Natural killer cell (primary cell): ENCODE measurements around the gene STARD13. TPM values are rescaled to one million over a fixed set of nuclear protein-coding genes. Genes with fewer than 3 reads are reported as not detected.

ENCODE experiments used
- ATAC-seq, 3 donors: fragments of 150-1000 bp in 2 of 3; fragments of 200-7000 bp in 1 of 3; cut with Tn5 transposase; 1 replicate in 1 of 3; 2 replicates in 2 of 3; pipeline ENCODE4 v1.10.0; 2021; ENCODE audit warnings: mild to moderate bottlenecking in 2 of 3, moderate library complexity in 2 of 3
- DNase-seq, 2 donors: peaks; one replicate each; pipeline versions ENCODE4 v3.0.0 to v3.0.0-alpha.2; 2013 to 2021; ENCODE audit warnings: mixed read lengths in 1 of 2
- H3K27ac ChIP-seq: one replicate; pipeline ENCODE4 v1.5.1; 2013; ENCODE audit warnings: mild to moderate bottlenecking, low read length
- H3K27me3 ChIP-seq: one replicate; pipeline ENCODE4 v1.6.1; 2013; ENCODE audit warnings: low read length; ENCODE audit not compliant: control insufficient read depth, insufficient read depth
- H3K36me3 ChIP-seq: one replicate; pipeline ENCODE4 v1.6.1; 2013; ENCODE audit warnings: low read length; ENCODE audit not compliant: control insufficient read depth, insufficient read depth
- H3K4me1 ChIP-seq: one replicate; pipeline ENCODE4 v1.6.1; 2013; ENCODE audit warnings: low read length; ENCODE audit not compliant: control insufficient read depth, insufficient read depth
- H3K4me3 ChIP-seq: one replicate; pipeline ENCODE4 v1.5.1; 2013; ENCODE audit warnings: low read length
- H3K9me3 ChIP-seq: one replicate; pipeline ENCODE4 v1.6.1; 2013; ENCODE audit warnings: low read length; ENCODE audit not compliant: control insufficient read depth, insufficient read depth
- H3K27ac Mint-ChIP-seq, 2 donors: one replicate each; pipeline ENCODE4 v1.8.0; 2022; ENCODE audit warnings: mild to moderate bottlenecking in 2 of 2, mixed read lengths in 2 of 2, moderate library complexity in 1 of 2
- H3K27me3 Mint-ChIP-seq, 2 donors: one replicate each; pipeline ENCODE4 v1.8.0; 2022; ENCODE audit warnings: low read depth in 2 of 2, mixed read lengths in 2 of 2
- H3K36me3 Mint-ChIP-seq: one replicate; pipeline ENCODE4 v1.8.0; 2022; ENCODE audit warnings: mixed read lengths
- H3K4me1 Mint-ChIP-seq, 2 donors: one replicate each; pipeline ENCODE4 v1.8.0; 2022; ENCODE audit warnings: mixed read lengths in 2 of 2
- H3K4me3 Mint-ChIP-seq: one replicate; pipeline ENCODE4 v1.8.0; 2022; ENCODE audit warnings: mild to moderate bottlenecking, moderate library complexity, mixed read lengths
- H3K9me3 Mint-ChIP-seq, 2 donors: one replicate each; pipeline ENCODE4 v1.8.0; 2022; ENCODE audit warnings: mixed read lengths in 2 of 2
- WGBS: methylation state at CpG from one replicate; pipeline ENCODE4 v1.1.7; 2013; ENCODE audit warnings: missing lambda C conversion rate; ENCODE audit not compliant: insufficient coverage; 5-methylcytosine and 5-hydroxymethylcytosine counted together
- intact Hi-C: fragments of 100-400 bp; cut with micrococcal nuclease; formaldehyde crosslinking; loops from one replicate; pipeline ENCODE4 v1.14.2; 2022
- total RNA-seq, 4 donors: library from RNA; stranded (reverse); fragments of 120-200 nt in 1 of 4; gene quantifications; one replicate each; pipeline versions ENCODE4 v1.2.3 to v1.2.4, GENCODE V29; 2013 to 2022
- TF ChIP-seq, protein P1 (sequence below): fragments of 200-600 bp; IDR thresholded peaks from one replicate; pipeline ENCODE4 v1.8.0; 2022; ENCODE audit warnings: antibody characterized with exemption

The STARD13 gene
- total RNA-seq, 3 donors from 2014 or later (not counting 1 experiment from before 2014, with no cell fraction given): not detected

DNA sequence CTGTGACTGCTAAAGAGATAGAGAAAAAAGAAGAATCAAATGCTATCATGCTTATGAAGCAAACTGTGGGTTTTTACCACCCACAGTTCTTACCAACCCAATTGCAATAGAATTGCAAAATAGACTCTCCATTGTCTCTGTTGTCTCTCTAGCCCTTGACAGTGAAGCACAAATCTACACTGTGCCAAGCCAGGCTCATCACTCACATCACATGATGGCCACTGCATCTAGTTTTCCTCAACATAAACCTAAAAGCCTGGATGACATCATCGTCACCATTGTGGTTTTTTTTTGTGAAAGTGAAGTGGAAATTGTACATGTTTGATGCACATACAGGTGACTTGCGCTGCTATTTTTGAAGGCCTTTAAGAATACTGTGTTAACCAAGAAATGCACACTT lies 213.3 kb downstream of the STARD13 start:
- Mint-ChIP-seq H3K36me3 (no peaks in the 10 kb centered on the region), H3K4me3 (no peak overlapping the region), H3K27me3 (peaks cover 0 to 6% of the 10 kb centered on the region in 2 donors), H3K27ac (no peak overlapping the region), H3K4me1 (no peaks in the 10 kb centered on the region), H3K9me3 (no peaks in the 10 kb centered on the region)
- DNase-seq (no peak), ATAC-seq (no peak)
- Histone ChIP-seq H3K36me3 (no peaks in the 10 kb centered on the region), H3K4me1 (no peaks in the 10 kb centered on the region), H3K27me3 (no peaks in the 10 kb centered on the region), H3K9me3 (no peaks in the 10 kb centered on the region), H3K4me3 (no peak overlapping the region), H3K27ac (no peak overlapping the region)
- intact Hi-C loops: no loop called here
- TF ChIP-seq, protein P1, sequence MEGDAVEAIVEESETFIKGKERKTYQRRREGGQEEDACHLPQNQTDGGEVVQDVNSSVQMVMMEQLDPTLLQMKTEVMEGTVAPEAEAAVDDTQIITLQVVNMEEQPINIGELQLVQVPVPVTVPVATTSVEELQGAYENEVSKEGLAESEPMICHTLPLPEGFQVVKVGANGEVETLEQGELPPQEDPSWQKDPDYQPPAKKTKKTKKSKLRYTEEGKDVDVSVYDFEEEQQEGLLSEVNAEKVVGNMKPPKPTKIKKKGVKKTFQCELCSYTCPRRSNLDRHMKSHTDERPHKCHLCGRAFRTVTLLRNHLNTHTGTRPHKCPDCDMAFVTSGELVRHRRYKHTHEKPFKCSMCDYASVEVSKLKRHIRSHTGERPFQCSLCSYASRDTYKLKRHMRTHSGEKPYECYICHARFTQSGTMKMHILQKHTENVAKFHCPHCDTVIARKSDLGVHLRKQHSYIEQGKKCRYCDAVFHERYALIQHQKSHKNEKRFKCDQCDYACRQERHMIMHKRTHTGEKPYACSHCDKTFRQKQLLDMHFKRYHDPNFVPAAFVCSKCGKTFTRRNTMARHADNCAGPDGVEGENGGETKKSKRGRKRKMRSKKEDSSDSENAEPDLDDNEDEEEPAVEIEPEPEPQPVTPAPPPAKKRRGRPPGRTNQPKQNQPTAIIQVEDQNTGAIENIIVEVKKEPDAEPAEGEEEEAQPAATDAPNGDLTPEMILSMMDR: no peak
- WGBS: 86% methylated on average over 2 of the region's 2 CpGs

DNA sequence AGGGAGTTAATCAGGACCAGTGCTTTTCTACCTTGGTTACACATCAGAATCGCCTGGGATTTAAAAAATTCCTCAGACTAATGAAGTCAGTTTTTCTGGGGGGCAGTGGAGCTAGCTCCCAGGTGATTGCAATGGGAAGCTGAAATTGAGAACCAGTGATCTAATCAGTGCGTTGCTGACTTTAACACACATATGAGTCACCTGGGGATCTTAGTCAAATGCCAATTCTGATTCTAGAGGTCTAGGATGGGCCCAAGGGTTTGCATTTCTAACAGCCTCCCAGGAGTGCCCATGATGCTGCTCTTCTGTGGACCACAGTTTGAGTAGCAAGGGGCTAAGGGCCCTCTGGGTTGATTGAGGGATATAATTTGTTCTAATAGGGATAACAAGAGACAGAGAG lies 214.8 kb downstream of the STARD13 start:
- no peaks in the 10 kb centered on the region for H3K9me3 ChIP-seq
- 91% methylated on average over 2 of the region's 2 CpGs for WGBS
- TF ChIP-seq, protein P1: no peak
- Mint-ChIP-seq H3K36me3 (no peaks in the 10 kb centered on the region), H3K27me3 (peaks cover 0 to 6% of the 10 kb centered on the region in 2 donors), H3K9me3 (no peaks in the 10 kb centered on the region), H3K27ac (no peak overlapping the region), H3K4me1 (no peaks in the 10 kb centered on the region), H3K4me3 (no peak overlapping the region)
- H3K27me3 ChIP-seq: no peaks in the 10 kb centered on the region
- no peak overlapping the region for H3K4me3 ChIP-seq
- ATAC-seq: no peak
- intact Hi-C loops: no loop called here
- H3K36me3 ChIP-seq: no peaks in the 10 kb centered on the region
- no peaks in the 10 kb centered on the region for H3K4me1 ChIP-seq
- no peak for DNase-seq
- H3K27ac ChIP-seq: no peak overlapping the region

DNA sequence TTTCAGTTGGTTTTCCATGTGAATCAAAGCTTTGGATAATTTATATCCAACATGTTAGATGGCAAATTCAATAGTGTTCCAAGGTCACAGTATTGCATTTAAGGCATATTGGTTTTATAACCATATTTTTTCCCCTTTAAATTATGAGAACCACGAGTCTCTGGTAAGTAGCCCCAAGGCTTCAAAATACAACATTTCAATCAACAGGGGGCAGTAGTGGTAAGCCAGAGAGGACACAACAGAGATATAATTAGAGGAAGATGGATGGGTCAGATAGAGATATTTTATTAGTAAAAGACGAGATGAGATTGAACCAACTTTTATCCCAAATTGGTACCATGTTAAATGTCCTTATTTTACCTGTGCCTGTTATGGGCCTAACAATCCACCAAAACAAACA lies 216.2 kb downstream of the STARD13 start:
- Mint-ChIP-seq H3K27ac (no peak overlapping the region), H3K9me3 (no peaks in the 10 kb centered on the region), H3K4me3 (no peak overlapping the region), H3K27me3 (peaks cover 0 to 6% of the 10 kb centered on the region in 2 donors), H3K4me1 (no peaks in the 10 kb centered on the region), H3K36me3 (no peaks in the 10 kb centered on the region)
- intact Hi-C loops: no loop called here
- Histone ChIP-seq H3K4me3 (no peak overlapping the region), H3K4me1 (no peaks in the 10 kb centered on the region), H3K36me3 (no peaks in the 10 kb centered on the region), H3K9me3 (no peaks in the 10 kb centered on the region), H3K27ac (no peak overlapping the region), H3K27me3 (no peaks in the 10 kb centered on the region)
- TF ChIP-seq, protein P1: no peak
- no peak for ATAC-seq
- no CpG with 5 or more reads among the region's 2 CpGs for WGBS
- no peak for DNase-seq

DNA sequence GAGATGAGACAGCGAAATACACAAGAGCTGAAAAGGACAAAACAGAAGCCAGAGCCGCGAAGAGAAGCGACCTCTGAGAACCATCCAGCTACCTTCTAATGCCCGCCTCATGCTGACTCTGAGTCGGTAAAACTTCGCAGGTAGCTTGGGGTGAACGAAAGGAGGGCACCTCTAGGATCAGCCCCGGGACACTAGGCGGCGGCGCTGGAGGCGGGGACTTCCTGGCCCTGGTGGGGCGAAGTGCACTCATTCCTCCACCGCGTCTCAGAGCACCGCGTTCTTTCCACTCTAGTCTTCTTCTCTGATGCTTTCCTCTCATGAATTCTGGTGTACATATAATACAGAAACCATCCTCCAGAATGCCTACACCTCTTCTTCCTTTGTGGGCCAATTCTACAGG lies 219.2 kb downstream of the STARD13 start:
- no peak for ATAC-seq
- 95% methylated on average over 18 of the region's 18 CpGs for WGBS
- H3K27me3 ChIP-seq: no peaks in the 10 kb centered on the region

More for the DNA sequence above, 219.2 kb downstream of the STARD13 start:
- Histone ChIP-seq H3K36me3 (no peaks in the 10 kb centered on the region), H3K9me3 (no peaks in the 10 kb centered on the region), H3K4me1 (no peaks in the 10 kb centered on the region), H3K4me3 (no peak overlapping the region), H3K27ac (no peak overlapping the region)
- intact Hi-C loops: no loop called here
- no peaks in the 10 kb centered on the region for H3K4me1 Mint-ChIP-seq
- no peaks in the 10 kb centered on the region for H3K36me3 Mint-ChIP-seq
- TF ChIP-seq, protein P1: no peak
- H3K27me3 Mint-ChIP-seq: peaks cover 0 to 3% of the 10 kb centered on the region in 2 donors
- DNase-seq: no peak
- H3K27ac Mint-ChIP-seq: no peak overlapping the region
- no peak overlapping the region for H3K4me3 Mint-ChIP-seq
- no peaks in the 10 kb centered on the region for H3K9me3 Mint-ChIP-seq
